ENCODE data around the gene AMD1. TPM values are rescaled to one million over a fixed set of nuclear protein-coding genes. Genes with fewer than 3 reads are reported as not detected.

The AMD1 gene
- total and polyA plus RNA-seq, 4 donors, result 36.9 to 81.7 (median 64.7) TPM

DNA sequence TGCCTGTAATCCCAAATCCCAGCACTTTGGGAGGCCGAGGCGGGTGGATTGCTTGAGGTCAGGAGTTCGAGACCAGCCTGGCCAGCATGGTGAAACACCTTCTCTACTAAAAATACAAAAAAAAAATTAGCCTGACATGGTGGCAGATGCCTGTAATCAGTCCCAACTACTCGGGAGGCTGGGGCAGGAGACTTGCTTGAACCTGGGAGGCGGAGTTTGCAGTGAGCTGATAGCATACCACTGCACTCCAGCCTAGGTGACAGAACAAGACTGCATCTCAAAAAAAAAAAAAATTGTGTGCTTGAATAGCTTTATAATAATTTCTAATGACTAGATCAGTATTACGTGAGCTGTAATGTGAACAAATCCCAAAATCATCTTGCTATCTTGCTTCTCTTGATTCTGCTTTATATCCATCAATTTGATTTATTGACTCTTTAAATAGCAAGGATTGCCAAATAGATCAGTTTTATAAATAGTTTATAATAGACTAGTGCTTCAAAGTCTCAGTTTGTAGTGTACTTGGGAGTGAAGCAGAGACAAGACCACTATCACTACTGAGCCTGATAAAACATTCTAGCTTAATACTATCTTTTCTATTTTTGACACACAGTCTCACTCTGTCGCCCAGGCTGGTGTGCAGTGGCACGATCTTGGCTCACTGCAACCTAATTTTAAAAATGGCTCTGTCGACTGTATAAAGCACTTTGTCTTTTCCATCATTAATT lies 7.1 kb downstream of the AMD1 start:
- Histone ChIP-seq H3K27me3 (ENCODE audit: control insufficient read depth in 3 of 3, insufficient read depth in 3 of 3, low read length in 2 of 3) (no peaks in the 10 kb centered on the region), H3K36me3 (ENCODE audit: control insufficient read depth in 4 of 4, insufficient read depth in 4 of 4, low read length in 4 of 4) (no peaks in the 10 kb centered on the region), H3K27ac (ENCODE audit: low read depth in 1 of 2, low read length in 1 of 2) (peak overlapping the region in 1 of 2 donors; percentile 46), H3K9me3 (ENCODE audit: control insufficient read depth in 4 of 4, insufficient read depth in 3 of 4, low read length in 3 of 4) (no peaks in the 10 kb centered on the region), H3K4me3 (no peak overlapping the region), H3K9ac (ENCODE audit: insufficient read depth in 1 of 2, low read length in 2 of 2) (no peak overlapping the region), H3K4me1 (ENCODE audit: control insufficient read depth in 5 of 5, insufficient read depth in 5 of 5, low read length in 5 of 5) (peaks cover 4 to 40% (median 13%) of the 10 kb centered on the region in 5 donors)
- TF ChIP-seq, protein P1, sequence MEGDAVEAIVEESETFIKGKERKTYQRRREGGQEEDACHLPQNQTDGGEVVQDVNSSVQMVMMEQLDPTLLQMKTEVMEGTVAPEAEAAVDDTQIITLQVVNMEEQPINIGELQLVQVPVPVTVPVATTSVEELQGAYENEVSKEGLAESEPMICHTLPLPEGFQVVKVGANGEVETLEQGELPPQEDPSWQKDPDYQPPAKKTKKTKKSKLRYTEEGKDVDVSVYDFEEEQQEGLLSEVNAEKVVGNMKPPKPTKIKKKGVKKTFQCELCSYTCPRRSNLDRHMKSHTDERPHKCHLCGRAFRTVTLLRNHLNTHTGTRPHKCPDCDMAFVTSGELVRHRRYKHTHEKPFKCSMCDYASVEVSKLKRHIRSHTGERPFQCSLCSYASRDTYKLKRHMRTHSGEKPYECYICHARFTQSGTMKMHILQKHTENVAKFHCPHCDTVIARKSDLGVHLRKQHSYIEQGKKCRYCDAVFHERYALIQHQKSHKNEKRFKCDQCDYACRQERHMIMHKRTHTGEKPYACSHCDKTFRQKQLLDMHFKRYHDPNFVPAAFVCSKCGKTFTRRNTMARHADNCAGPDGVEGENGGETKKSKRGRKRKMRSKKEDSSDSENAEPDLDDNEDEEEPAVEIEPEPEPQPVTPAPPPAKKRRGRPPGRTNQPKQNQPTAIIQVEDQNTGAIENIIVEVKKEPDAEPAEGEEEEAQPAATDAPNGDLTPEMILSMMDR (IDR thresholded peaks at IDR 0.05; ENCODE audit: control extremely low read depth, extremely low read depth), result no peak
- no peak for DNase-seq
- ATAC-seq (ENCODE audit: insufficient read depth, low FRiP score), result no peak
- 70 to 78% methylated on average over 9 of the region's 9 CpGs for WGBS, 2 donors

DNA sequence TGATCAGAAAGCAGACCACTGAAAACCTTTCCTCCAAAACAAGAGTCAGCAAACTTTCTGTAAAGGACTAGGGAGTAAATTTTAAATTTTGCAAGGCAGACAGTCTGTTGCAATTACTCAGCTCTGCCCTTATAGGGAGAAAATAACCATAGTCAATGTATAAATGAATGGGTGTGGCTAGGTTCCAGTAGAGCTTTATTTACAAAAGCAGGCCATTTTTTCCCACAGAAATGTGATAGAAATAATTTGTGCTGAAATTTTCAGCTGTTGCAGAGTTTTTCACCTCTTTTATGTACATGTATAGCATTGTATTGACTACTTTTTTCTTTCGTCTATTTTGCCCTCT lies 7.7 kb downstream of the AMD1 start:
- no peak for ATAC-seq (ENCODE audit: insufficient read depth, low FRiP score)
- no peak overlapping the region for H3K4me3 ChIP-seq
- H3K27ac ChIP-seq (ENCODE audit: low read depth in 1 of 2, low read length in 1 of 2), result peak overlapping the region in 1 of 2 donors; percentile 14
- H3K27me3 ChIP-seq (ENCODE audit: control insufficient read depth in 3 of 3, insufficient read depth in 3 of 3, low read length in 2 of 3), result no peaks in the 10 kb centered on the region
- WGBS, 2 donors, result 63 to 76% methylated on average over 1 of the region's 1 CpG
- no peaks in the 10 kb centered on the region for H3K9me3 ChIP-seq (ENCODE audit: control insufficient read depth in 4 of 4, insufficient read depth in 3 of 4, low read length in 3 of 4)
- peak in 2 of 3 donors; percentile 33 to 49 for DNase-seq
- no peak overlapping the region for H3K9ac ChIP-seq (ENCODE audit: insufficient read depth in 1 of 2, low read length in 2 of 2)
- H3K36me3 ChIP-seq (ENCODE audit: control insufficient read depth in 4 of 4, insufficient read depth in 4 of 4, low read length in 4 of 4), result no peaks in the 10 kb centered on the region
- peaks cover 4 to 35% (median 10%) of the 10 kb centered on the region in 5 donors for H3K4me1 ChIP-seq (ENCODE audit: control insufficient read depth in 5 of 5, insufficient read depth in 5 of 5, low read length in 5 of 5)
- TF ChIP-seq, protein P1 (IDR thresholded peaks at IDR 0.05; ENCODE audit: control extremely low read depth, extremely low read depth), result no peak

DNA sequence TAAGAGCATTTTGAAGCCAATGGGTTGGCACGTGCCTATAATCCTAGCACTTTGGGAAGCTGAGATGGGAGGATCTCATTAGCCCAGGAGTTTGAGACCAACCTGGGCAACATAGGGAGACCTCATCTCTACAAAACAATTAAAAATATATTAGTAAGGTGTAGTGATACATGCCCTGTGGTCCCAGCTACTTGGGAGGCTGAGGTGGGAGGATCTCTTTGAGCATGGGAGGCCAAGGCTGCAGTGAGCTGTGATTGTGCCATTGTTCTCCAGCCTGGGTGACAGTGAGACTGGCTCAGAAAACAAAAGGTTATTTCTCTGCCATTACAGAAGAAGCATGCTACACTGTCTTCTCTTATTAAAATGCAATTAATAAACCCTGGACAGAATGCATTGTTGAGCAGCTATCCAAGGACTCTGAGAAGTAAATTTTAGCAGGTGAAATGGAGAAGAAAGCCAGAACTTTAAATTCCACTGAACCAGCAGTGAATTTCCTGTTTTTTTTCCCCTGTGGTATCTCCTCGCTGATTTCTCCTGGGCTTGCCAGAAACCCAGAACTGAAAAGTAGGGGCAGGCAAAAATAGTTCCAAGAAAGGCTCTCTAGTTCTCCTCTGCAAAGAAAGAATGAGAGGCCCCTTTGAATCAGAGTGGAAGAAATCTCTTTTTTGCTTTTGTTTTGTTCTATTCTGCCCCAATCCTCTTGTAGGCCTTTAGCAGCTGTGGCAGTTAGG lies 8.4 kb downstream of the AMD1 start:
- H3K9me3 ChIP-seq (ENCODE audit: control insufficient read depth in 4 of 4, insufficient read depth in 3 of 4, low read length in 3 of 4), result no peaks in the 10 kb centered on the region
- H3K27me3 ChIP-seq (ENCODE audit: control insufficient read depth in 3 of 3, insufficient read depth in 3 of 3, low read length in 2 of 3), result no peaks in the 10 kb centered on the region
- DNase-seq (peak in 1 of 3 donors; percentile 2), ATAC-seq (ENCODE audit: insufficient read depth, low FRiP score) (no peak)
- TF ChIP-seq, protein P1 (IDR thresholded peaks at IDR 0.05; ENCODE audit: control extremely low read depth, extremely low read depth), result no peak
- H3K36me3 ChIP-seq (ENCODE audit: control insufficient read depth in 4 of 4, insufficient read depth in 4 of 4, low read length in 4 of 4), result no peaks in the 10 kb centered on the region
- 48 to 56% methylated on average over 2 of the region's 2 CpGs for WGBS, 2 donors
- H3K9ac ChIP-seq (ENCODE audit: insufficient read depth in 1 of 2, low read length in 2 of 2), result no peak overlapping the region
- no peak overlapping the region for H3K4me3 ChIP-seq
- peak overlapping the region in 1 of 2 donors; percentile 12 for H3K27ac ChIP-seq (ENCODE audit: low read depth in 1 of 2, low read length in 1 of 2)
- peaks cover 4 to 27% (median 10%) of the 10 kb centered on the region in 5 donors for H3K4me1 ChIP-seq (ENCODE audit: control insufficient read depth in 5 of 5, insufficient read depth in 5 of 5, low read length in 5 of 5)
